BE2C (cell line): ENCODE measurements around the gene SENP3.

Experiments used
- DNase-seq: peaks from one replicate; pipeline ENCODE4 v3.0.0-alpha.2; 2020
- H3K27me3 ChIP-seq: fragments of 250-450 bp; sonication (Bioruptor Pico); 2 replicates; pipeline ENCODE4 v1.5.1; 2020; ENCODE audit warnings: mild to moderate bottlenecking
- H3K36me3 ChIP-seq: fragments of 250-450 bp; sonication (Bioruptor Pico); 2 replicates; pipeline ENCODE4 v1.5.1; 2020; ENCODE audit warnings: mild to moderate bottlenecking
- H3K4me1 ChIP-seq: fragments of 250-450 bp; sonication (Bioruptor Pico); 2 replicates; pipeline ENCODE4 v1.5.1; 2020
- H3K4me3 ChIP-seq: 2 replicates; pipeline ENCODE4 v1.5.1; 2011; ENCODE audit warnings: low read depth, low read length
- H3K9me3 ChIP-seq: fragments of 250-450 bp; sonication (Bioruptor Pico); 2 replicates; pipeline ENCODE4 v1.5.1; 2020
- CTCF ChIP-seq: IDR thresholded peaks from 2 replicates; pipeline ENCODE4 v1.5.1; 2012; ENCODE audit warnings: mild to moderate bottlenecking, low read depth, low read length

The SENP3 gene

GRCh38 chr17:7557775-7558543, 3.8 kb upstream of the SENP3 start:
- H3K4me1 ChIP-seq: no peaks in the 10 kb centered on the region; the same call in 1 of the 2 replicates
- H3K27me3 ChIP-seq: no peaks in the 10 kb centered on the region
- DNase-seq: peak; percentile 38
- TF ChIP-seq CTCF: no peak
- H3K36me3 ChIP-seq: no peaks in the 10 kb centered on the region
- H3K4me3 ChIP-seq: no peak overlapping the region
- H3K9me3 ChIP-seq: no peaks in the 10 kb centered on the region

- Histone ChIP-seq H3K4me1 (no peaks in the 10 kb centered on the region; the same call in 1 of the 2 replicates), H3K4me3 (no peak within 1 kb of the TSS)
- no peak for TF ChIP-seq CTCF
These were observed 3.0 kb upstream of the SENP3 start, which contains the start of gene TNFSF13 for GRCh38 chr17:7558544-7559319. TSS of gene TNFSF13 (plus strand) at chr17:7558750. CDS start at chr17:7559040, 290 bp downstream.

DNA sequence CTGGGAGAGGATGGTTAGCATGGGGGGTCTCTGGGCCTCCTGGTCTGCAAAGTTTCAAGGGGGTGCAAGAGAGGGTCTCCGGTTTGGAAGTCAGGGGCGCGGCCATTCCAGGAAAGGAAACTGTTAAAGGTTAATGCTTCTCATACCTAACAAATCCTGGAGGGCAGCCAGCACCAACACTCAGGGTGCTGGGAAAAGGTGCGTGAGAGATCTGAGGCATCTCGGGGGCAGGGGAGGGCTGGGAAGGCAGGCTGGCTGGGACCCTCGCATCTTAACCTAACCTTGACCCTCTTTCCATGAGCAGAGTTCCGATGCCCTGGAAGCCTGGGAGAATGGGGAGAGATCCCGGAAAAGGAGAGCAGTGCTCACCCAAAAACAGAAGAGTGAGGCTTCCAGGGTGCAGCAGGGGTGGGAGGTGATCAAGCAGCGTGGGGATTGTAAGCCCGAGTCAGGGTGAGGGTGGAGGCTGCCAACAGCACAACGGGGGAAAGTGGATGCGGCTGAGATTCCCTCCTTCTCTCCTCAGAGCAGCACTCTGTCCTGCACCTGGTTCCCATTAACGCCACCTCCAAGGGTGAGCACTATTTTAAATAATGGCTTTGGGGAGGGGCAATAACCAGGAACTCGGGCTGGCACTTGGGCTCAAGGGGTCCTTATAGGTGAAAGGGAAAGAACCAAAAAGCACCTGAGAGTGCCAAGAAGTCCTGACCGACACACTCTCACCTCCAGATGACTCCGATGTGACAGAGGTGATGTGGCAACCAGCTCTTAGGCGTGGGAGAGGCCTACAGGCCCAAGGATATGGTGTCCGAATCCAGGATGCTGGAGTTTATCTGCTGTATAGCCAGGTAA, 2.2 kb upstream of the SENP3 start:
- H3K36me3 ChIP-seq: peaks cover 6% of the 10 kb centered on the region; the same call in 1 of the 2 replicates
- H3K9me3 ChIP-seq: no peaks in the 10 kb centered on the region
- H3K4me1 ChIP-seq: no peaks in the 10 kb centered on the region; the same call in 1 of the 2 replicates
- H3K27me3 ChIP-seq: no peaks in the 10 kb centered on the region
- no peak overlapping the region for H3K4me3 ChIP-seq
- DNase-seq: no peak
- TF ChIP-seq CTCF: no peak

More at GRCh38 chr17:7558544-7559319, 3.0 kb upstream of the SENP3 start, which contains the start of gene TNFSF13:
- no peak for DNase-seq
- Histone ChIP-seq H3K36me3 (no peaks in the 10 kb centered on the region), H3K9me3 (no peaks in the 10 kb centered on the region), H3K27me3 (no peaks in the 10 kb centered on the region)

- Histone ChIP-seq H3K4me3 (no peak overlapping the region), H3K36me3 (peaks cover 9% of the 10 kb centered on the region), H3K9me3 (no peaks in the 10 kb centered on the region), H3K4me1 (no peaks in the 10 kb centered on the region; the same call in 1 of the 2 replicates), H3K27me3 (no peaks in the 10 kb centered on the region)
- no peak for DNase-seq
- TF ChIP-seq CTCF: peak; percentile 14; the same call in 1 of the 2 replicates
These were observed 1.3 kb upstream of the SENP3 start for GRCh38 chr17:7560172-7561027.

DNA sequence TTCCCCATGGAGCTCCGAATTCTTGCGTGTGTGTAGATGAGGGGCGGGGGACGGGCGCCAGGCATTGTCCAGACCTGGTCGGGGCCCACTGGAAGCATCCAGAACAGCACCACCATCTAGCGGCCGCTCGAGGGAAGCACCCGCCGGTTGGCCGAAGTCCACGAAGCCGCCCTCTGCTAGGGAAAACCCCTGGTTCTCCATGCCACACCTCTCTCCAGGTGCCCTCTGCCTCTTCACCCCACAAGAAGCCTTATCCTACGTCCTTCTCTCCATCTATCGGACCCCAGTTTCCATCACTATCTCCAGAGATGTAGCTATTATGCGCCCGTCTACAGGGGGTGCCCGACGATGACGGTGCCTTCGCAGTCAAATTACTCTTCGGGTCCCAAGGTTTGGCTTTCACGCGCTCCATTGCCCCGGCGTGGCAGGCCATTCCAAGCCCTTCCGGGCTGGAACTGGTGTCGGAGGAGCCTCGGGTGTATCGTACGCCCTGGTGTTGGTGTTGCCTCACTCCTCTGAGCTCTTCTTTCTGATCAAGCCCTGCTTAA, 617 bp upstream of the SENP3 start:
- H3K4me1 ChIP-seq: no peaks in the 10 kb centered on the region; the same call in 1 of the 2 replicates
- peak; percentile 55 for TF ChIP-seq CTCF
- H3K36me3 ChIP-seq: peaks cover 11% of the 10 kb centered on the region
- DNase-seq: peak; percentile 82
- peak overlapping the region; percentile 74 for H3K4me3 ChIP-seq
- no peaks in the 10 kb centered on the region for H3K27me3 ChIP-seq
- no peaks in the 10 kb centered on the region for H3K9me3 ChIP-seq
